Osteoblast (primary cell): ENCODE measurements around the gene LIN52. TPM values are rescaled to one million over a fixed set of nuclear protein-coding genes. Genes with fewer than 3 reads are reported as not detected.
A peak's percentile ranks its signal among the peaks of the same experiment; 100 is the strongest.

ENCODE experiments used
- DNase-seq: peaks from one replicate; pipeline ENCODE4 v3.0.0; 2011; ENCODE audit warnings: low spot score, mixed read lengths; ENCODE audit not compliant: insufficient read length; ENCODE audit errors: missing footprints
- H2AFZ ChIP-seq: 2 replicates; pipeline ENCODE4 v1.6.0; 2011; ENCODE audit warnings: mild to moderate bottlenecking, low read length
- H3K27ac ChIP-seq: 2 replicates; pipeline ENCODE4 v1.5.1; 2011; ENCODE audit warnings: mild to moderate bottlenecking, low read depth, low read length, moderate library complexity
- H3K27me3 ChIP-seq: 2 replicates; pipeline ENCODE4 v1.6.0; 2012; ENCODE audit warnings: mild to moderate bottlenecking, control low read depth, inconsistent platforms, low read length, moderate library complexity; ENCODE audit not compliant: insufficient read depth
- H3K36me3 ChIP-seq: 2 replicates; pipeline ENCODE4 v1.5.1; 2011; ENCODE audit warnings: mild to moderate bottlenecking, low read length, control low read depth, moderate library complexity; ENCODE audit not compliant: insufficient read depth
- H3K4me1 ChIP-seq: 2 replicates; pipeline ENCODE4 v1.5.1; 2011; ENCODE audit warnings: mild to moderate bottlenecking, low read length, control low read depth, moderate library complexity; ENCODE audit not compliant: insufficient read depth
- H3K4me2 ChIP-seq: 2 replicates; pipeline ENCODE4 v1.6.0; 2011; ENCODE audit warnings: mild to moderate bottlenecking, low read length; ENCODE audit not compliant: insufficient read depth
- H3K4me3 ChIP-seq: fragments of 200-600 bp; sonication (generic); 3 replicates; pipeline ENCODE4 v1.5.1; 2012; ENCODE audit warnings: mild to moderate bottlenecking, low read length, inconsistent platforms; ENCODE audit not compliant: insufficient read depth
- H3K79me2 ChIP-seq: 2 replicates; pipeline ENCODE4 v1.6.0; 2012; ENCODE audit warnings: mild to moderate bottlenecking, low read length, control low read depth, inconsistent platforms; ENCODE audit not compliant: insufficient read depth
- H3K9me3 ChIP-seq: 2 replicates; pipeline ENCODE4 v1.5.1; 2011; ENCODE audit warnings: low read depth, low read length, control low read depth
- H4K20me1 ChIP-seq: 2 replicates; pipeline ENCODE4 v1.6.0; 2012; ENCODE audit warnings: mild to moderate bottlenecking, low read length, control low read depth; ENCODE audit not compliant: insufficient read depth
- CTCF ChIP-seq: IDR thresholded peaks from 2 replicates; pipeline ENCODE4 v1.5.1; 2011; ENCODE audit warnings: mild to moderate bottlenecking, low read depth, low read length, moderate library complexity; ENCODE audit errors: extremely low read depth
- total RNA-seq: library from RNA; depleted of rRNA; stranded (reverse); fragments of >200 nt; gene quantifications from 2 replicates; pipeline ENCODE4 v1.2.3, GENCODE V29; 2012

The LIN52 gene
- total RNA-seq, 1 donor, result 6.9 TPM

- Histone ChIP-seq H3K36me3 (no peaks in the 10 kb centered on the region), H4K20me1 (no peaks in the 10 kb centered on the region), H3K9me3 (no peaks in the 10 kb centered on the region), H2AFZ (no peak overlapping the region), H3K79me2 (no peaks in the 10 kb centered on the region), H3K27me3 (peaks cover 9% of the 10 kb centered on the region), H3K4me1 (no peaks in the 10 kb centered on the region), H3K4me2 (no peak overlapping the region), H3K27ac (no peak overlapping the region), H3K4me3 (no peak overlapping the region)
- DNase-seq, result no peak
- TF ChIP-seq CTCF, result no peak
Observed at GRCh38 chr14:74205882-74206281, 121.1 kb downstream of the LIN52 start.

GRCh38 chr14:74207943-74208342 lies 123.2 kb downstream of the LIN52 start:
- peaks cover 9% of the 10 kb centered on the region for H3K27me3 ChIP-seq
- H2AFZ ChIP-seq, result no peak overlapping the region
- no peak for DNase-seq
- no peak overlapping the region for H3K4me2 ChIP-seq
- no peak overlapping the region for H3K27ac ChIP-seq
- H3K9me3 ChIP-seq, result no peaks in the 10 kb centered on the region
- H4K20me1 ChIP-seq, result no peaks in the 10 kb centered on the region
- no peaks in the 10 kb centered on the region for H3K79me2 ChIP-seq
- peak; percentile 32 for TF ChIP-seq CTCF
- H3K4me1 ChIP-seq, result no peaks in the 10 kb centered on the region
- H3K4me3 ChIP-seq, result no peak overlapping the region
- H3K36me3 ChIP-seq, result no peaks in the 10 kb centered on the region

- Histone ChIP-seq H3K4me1 (no peaks in the 10 kb centered on the region), H3K79me2 (no peaks in the 10 kb centered on the region), H3K4me2 (no peak overlapping the region), H3K4me3 (no peak overlapping the region), H3K9me3 (no peaks in the 10 kb centered on the region), H3K27ac (no peak overlapping the region), H4K20me1 (no peaks in the 10 kb centered on the region), H3K27me3 (peaks cover 11% of the 10 kb centered on the region), H3K36me3 (no peaks in the 10 kb centered on the region), H2AFZ (no peak overlapping the region)
- no peak for DNase-seq
- TF ChIP-seq CTCF, result no peak
Observed at GRCh38 chr14:74208642-74209041, 123.9 kb downstream of the LIN52 start.

- TF ChIP-seq CTCF, result no peak
- no peak for DNase-seq
- H3K4me1 ChIP-seq, result no peaks in the 10 kb centered on the region
- no peak overlapping the region for H2AFZ ChIP-seq
- no peaks in the 10 kb centered on the region for H4K20me1 ChIP-seq
- H3K27me3 ChIP-seq, result peaks cover 25% of the 10 kb centered on the region
- no peak overlapping the region for H3K27ac ChIP-seq
- H3K4me3 ChIP-seq, result no peak overlapping the region
- H3K79me2 ChIP-seq, result no peaks in the 10 kb centered on the region
- no peaks in the 10 kb centered on the region for H3K9me3 ChIP-seq
- no peaks in the 10 kb centered on the region for H3K36me3 ChIP-seq
- no peak overlapping the region for H3K4me2 ChIP-seq
Observed at GRCh38 chr14:74211945-74212580, 127.3 kb downstream of the LIN52 start.
